Measurements from ENCODE around the gene SLC9A9. TPM values are rescaled to one million over a fixed set of nuclear protein-coding genes. Genes with fewer than 3 reads are reported as not detected.

SLC9A9 gene
- total and polyA plus RNA-seq, 2 of the 8 experiments (the other 6 are each of a cell fraction or from before 2014, with no cell fraction given), result 0.48 to 1.1 TPM

GRCh38 chr3:143771939-143772338, 76.3 kb downstream of the SLC9A9 start (continued):
- TF ChIP-seq SRF (IDR thresholded peaks at IDR 0.05; ENCODE audit: low read depth, low read length), result no peak
- TF ChIP-seq SIRT6 (IDR thresholded peaks at IDR 0.05; ENCODE audit: low read length), result no peak
- no peak for TF ChIP-seq JUN (IDR thresholded peaks at IDR 0.05; ENCODE audit: low read depth, low read length)
- no peak for TF ChIP-seq NRF1 (IDR thresholded peaks at IDR 0.05; ENCODE audit: low read depth, low read length)
- no peak for TF ChIP-seq KDM5A (IDR thresholded peaks at IDR 0.05; ENCODE audit: low read length)
- no peak for TF ChIP-seq ASH2L (IDR thresholded peaks at IDR 0.05; ENCODE audit: low read length)
